A673 (cell line): ENCODE results near the gene SCYL3. TPM values are rescaled to one million over a fixed set of nuclear protein-coding genes. Genes with fewer than 3 reads are reported as not detected.

Source experiments
- BruUV-seq: library from RNA; stranded (reverse); fragments of 400-500 nt; replicated peaks from 2 replicates; lab custom pipeline; 2021; lab: Mats Ljungman, UMichigan
- CTCF ChIA-PET: fragments of 300-600 bp; sonication (Branson Sonifier 250); formaldehyde crosslinking; loops from one replicate; lab custom pipeline; 2022; ENCODE audit warnings: antibody characterized with exemption; lab: Charles Lee
- POLR2A ChIA-PET: fragments of 300-600 bp; sonication (Branson Sonifier 250); formaldehyde crosslinking; loops from one replicate; lab custom pipeline; 2022; ENCODE audit warnings: antibody characterized with exemption; ENCODE audit not compliant: low non-redundant PET; lab: Charles Lee
- DNase-seq: peaks from one replicate; pipeline ENCODE4 v3.0.0-alpha.2; 2015; ENCODE audit warnings: low spot score
- H3K27ac ChIP-seq: fragments of 200-600 bp; sonication (generic); 2 replicates; pipeline ENCODE4 v1.5.1; 2016; ENCODE audit warnings: mixed run types, low read depth, mild to moderate bottlenecking, mixed read lengths, antibody characterized with exemption, low read length; ENCODE audit not compliant: poor library complexity, severe bottlenecking
- H3K27me3 ChIP-seq: fragments of 200-600 bp; sonication (generic); replicated peaks from 2 replicates; pipeline ENCODE4 v1.6.1; 2017; ENCODE audit warnings: mixed run types, low read depth, mild to moderate bottlenecking, mixed read lengths, antibody characterized with exemption, low read length; ENCODE audit not compliant: insufficient read depth, poor library complexity
- H3K36me3 ChIP-seq: fragments of 200-600 bp; sonication (generic); 2 replicates; pipeline ENCODE4 v1.6.1; 2016; ENCODE audit warnings: mixed run types, mild to moderate bottlenecking, mixed read lengths, antibody characterized with exemption, low read length; ENCODE audit not compliant: insufficient read depth, poor library complexity, severe bottlenecking
- H3K4me1 ChIP-seq: fragments of 200-600 bp; sonication (generic); 2 replicates; pipeline ENCODE4 v1.6.1; 2017; ENCODE audit warnings: mixed run types, mild to moderate bottlenecking, mixed read lengths, antibody characterized with exemption, low read length; ENCODE audit not compliant: insufficient read depth, poor library complexity, severe bottlenecking
- H3K4me3 ChIP-seq: fragments of 200-600 bp; sonication (generic); 2 replicates; pipeline ENCODE4 v1.5.1; 2016; ENCODE audit warnings: low read depth, mixed run types, mild to moderate bottlenecking, mixed read lengths, low read length; ENCODE audit not compliant: poor library complexity, severe bottlenecking
- H3K9me3 ChIP-seq: fragments of 200-600 bp; sonication (generic); 2 replicates; pipeline ENCODE4 v1.6.1; 2016; ENCODE audit warnings: mixed run types, low read depth, mild to moderate bottlenecking, mixed read lengths, antibody characterized with exemption, low read length; ENCODE audit not compliant: poor library complexity, severe bottlenecking
- EZH2 ChIP-seq: fragments of 200-600 bp; sonication (generic); IDR thresholded peaks from 2 replicates; pipeline ENCODE4 v1.6.1; 2017; ENCODE audit warnings: borderline replicate concordance, low read depth, mild to moderate bottlenecking, mixed read lengths, antibody characterized with exemption, low read length; ENCODE audit not compliant: poor library complexity, severe bottlenecking
- intact Hi-C: fragments of 100-400 bp; cut with micrococcal nuclease; formaldehyde crosslinking; loops from one replicate; pipeline ENCODE4 v1.10.0; 2022; ENCODE audit not compliant: unreplicated experiment
- total RNA-seq: library from RNA; stranded (reverse); gene quantifications from 2 replicates; pipeline ENCODE4 v1.2.3, GENCODE V29; 2021
- TF ChIP-seq, protein P1 (sequence below): fragments of 300-800, 200-600 bp; sonication (generic); conservative IDR thresholded peaks from 2 replicates; pipeline ENCODE4 v1.5.1; 2017; ENCODE audit warnings: low read depth, mild to moderate bottlenecking, antibody characterized with exemption, low read length, moderate library complexity, mixed read lengths

Gene SCYL3
- total RNA-seq, 1 experiment from 2014 or later: 5.3 TPM

DNA sequence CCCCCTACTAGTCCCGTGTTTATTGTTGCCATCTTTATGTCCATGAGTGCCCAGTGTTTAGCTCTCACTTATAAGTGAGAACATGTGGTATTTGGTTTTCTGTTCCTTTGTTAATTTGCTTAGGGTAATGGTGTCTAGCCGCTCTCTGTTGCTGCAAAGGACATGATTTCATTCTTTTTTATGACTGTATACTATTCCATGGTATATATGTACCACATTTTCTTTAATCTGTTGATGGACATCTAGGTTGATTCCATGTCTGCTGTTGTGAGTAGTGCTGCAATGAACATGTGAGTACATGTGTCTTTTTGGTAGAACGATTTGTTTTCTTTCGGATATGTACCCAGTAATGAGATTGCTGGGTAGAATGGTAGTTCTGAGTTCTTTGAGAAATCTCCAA is 54.8 kb downstream of the SCYL3 start:
- intact Hi-C loops: no loop called here
- no peaks in the 10 kb centered on the region for H3K4me1 ChIP-seq
- DNase-seq: no peak
- H3K27me3 ChIP-seq: no peaks in the 10 kb centered on the region
- ChIA-PET POLR2A (no interaction called here), CTCF (no interaction called here)
- no TSS peak for BruUV-seq
- H3K9me3 ChIP-seq: peaks cover 3% of the 10 kb centered on the region
- no peak for TF ChIP-seq EZH2
- TF ChIP-seq, protein P1, sequence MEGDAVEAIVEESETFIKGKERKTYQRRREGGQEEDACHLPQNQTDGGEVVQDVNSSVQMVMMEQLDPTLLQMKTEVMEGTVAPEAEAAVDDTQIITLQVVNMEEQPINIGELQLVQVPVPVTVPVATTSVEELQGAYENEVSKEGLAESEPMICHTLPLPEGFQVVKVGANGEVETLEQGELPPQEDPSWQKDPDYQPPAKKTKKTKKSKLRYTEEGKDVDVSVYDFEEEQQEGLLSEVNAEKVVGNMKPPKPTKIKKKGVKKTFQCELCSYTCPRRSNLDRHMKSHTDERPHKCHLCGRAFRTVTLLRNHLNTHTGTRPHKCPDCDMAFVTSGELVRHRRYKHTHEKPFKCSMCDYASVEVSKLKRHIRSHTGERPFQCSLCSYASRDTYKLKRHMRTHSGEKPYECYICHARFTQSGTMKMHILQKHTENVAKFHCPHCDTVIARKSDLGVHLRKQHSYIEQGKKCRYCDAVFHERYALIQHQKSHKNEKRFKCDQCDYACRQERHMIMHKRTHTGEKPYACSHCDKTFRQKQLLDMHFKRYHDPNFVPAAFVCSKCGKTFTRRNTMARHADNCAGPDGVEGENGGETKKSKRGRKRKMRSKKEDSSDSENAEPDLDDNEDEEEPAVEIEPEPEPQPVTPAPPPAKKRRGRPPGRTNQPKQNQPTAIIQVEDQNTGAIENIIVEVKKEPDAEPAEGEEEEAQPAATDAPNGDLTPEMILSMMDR: no peak
- no peak overlapping the region for H3K27ac ChIP-seq
- no peak overlapping the region for H3K4me3 ChIP-seq
- peaks cover 43% of the 10 kb centered on the region for H3K36me3 ChIP-seq

DNA sequence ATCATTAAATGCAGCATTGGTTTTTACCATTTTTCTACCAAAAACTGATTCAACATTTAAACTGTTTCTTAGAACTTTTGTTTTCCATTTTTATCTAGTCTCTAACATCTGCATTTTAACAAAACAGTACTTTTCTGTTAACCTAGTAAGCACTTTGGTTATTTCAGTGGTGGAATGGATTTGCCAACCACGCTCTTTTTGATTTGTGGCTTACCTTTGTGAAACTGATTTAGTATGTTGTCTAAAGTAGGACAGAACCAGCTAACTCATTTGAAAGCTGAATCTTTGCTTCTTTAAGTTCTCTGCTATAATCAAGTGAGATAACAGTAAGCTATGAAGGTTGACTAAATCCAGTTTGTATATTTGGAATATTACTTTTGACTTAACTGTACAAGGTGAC is 57.5 kb downstream of the SCYL3 start:
- no TSS peak for BruUV-seq
- Histone ChIP-seq H3K9me3 (peaks cover 3% of the 10 kb centered on the region), H3K27me3 (no peaks in the 10 kb centered on the region), H3K4me1 (no peaks in the 10 kb centered on the region), H3K27ac (no peak overlapping the region), H3K4me3 (no peak overlapping the region), H3K36me3 (peaks cover 45% of the 10 kb centered on the region)
- ChIA-PET POLR2A (no interaction called here), CTCF (no interaction called here)
- intact Hi-C loops: no loop called here
- TF ChIP-seq EZH2: no peak
- TF ChIP-seq, protein P1: no peak
- no peak for DNase-seq

DNA sequence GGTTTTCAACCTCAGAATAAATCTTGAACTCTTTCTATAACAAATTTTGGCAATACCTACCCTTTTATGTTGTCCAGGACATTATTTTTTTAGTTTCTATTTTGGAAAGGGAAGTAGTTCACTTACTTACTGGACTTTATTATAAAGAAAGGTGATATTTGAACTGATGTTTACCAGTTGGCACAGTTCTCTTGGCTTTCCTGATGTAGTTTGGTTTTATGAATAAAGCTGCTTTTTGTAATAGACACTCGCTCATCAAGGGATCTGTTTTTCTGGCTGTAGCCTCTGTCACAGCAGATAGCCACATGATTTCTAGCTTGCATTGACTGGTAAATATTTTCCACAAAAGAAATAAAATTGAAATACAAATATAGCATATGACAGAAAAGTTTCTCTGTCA is 58.0 kb downstream of the SCYL3 start:
- intact Hi-C loops: no loop called here
- no peak for DNase-seq
- POLR2A ChIA-PET: no interaction called here

More for the DNA sequence above, 58.0 kb downstream of the SCYL3 start:
- no TSS peak for BruUV-seq
- H3K27me3 ChIP-seq: no peaks in the 10 kb centered on the region
- no peaks in the 10 kb centered on the region for H3K4me1 ChIP-seq
- peaks cover 49% of the 10 kb centered on the region for H3K36me3 ChIP-seq
- no peak overlapping the region for H3K4me3 ChIP-seq
- TF ChIP-seq EZH2: no peak
- TF ChIP-seq, protein P1: no peak
- CTCF ChIA-PET: no interaction called here
- H3K27ac ChIP-seq: no peak overlapping the region
- H3K9me3 ChIP-seq: peaks cover 3% of the 10 kb centered on the region
